Measurements from ENCODE around the gene PDZRN3.

The PDZRN3 gene

GRCh38 chr3:73364517-73364916 is 260.2 kb downstream of the PDZRN3 start (continued):
- TF ChIP-seq TSHZ2 (CRISPR knock-in tag; IDR thresholded peaks at IDR 0.05), result no peak

GRCh38 chr3:73363093-73363492 is 261.6 kb downstream of the PDZRN3 start:
- no peak for TF ChIP-seq TCF4 (CRISPR knock-in tag; IDR thresholded peaks at IDR 0.05; ENCODE audit: borderline replicate concordance)
- no peak for TF ChIP-seq GLIS3 (CRISPR knock-in tag; IDR thresholded peaks at IDR 0.05)
- no peak for TF ChIP-seq ZNF565 (CRISPR knock-in tag; conservative IDR thresholded peaks at IDR 0.05; ENCODE audit: low read depth)
- TF ChIP-seq ZFP3 (CRISPR knock-in tag; IDR thresholded peaks at IDR 0.05), result no peak
- TF ChIP-seq CREB5 (CRISPR knock-in tag; IDR thresholded peaks at IDR 0.05; ENCODE audit: low read depth), result no peak
- TF ChIP-seq TSHZ2 (CRISPR knock-in tag; IDR thresholded peaks at IDR 0.05), result no peak
- TF ChIP-seq ARNTL (CRISPR knock-in tag; IDR thresholded peaks at IDR 0.05; ENCODE audit: borderline replicate concordance, low read depth), result no peak
- no peak for TF ChIP-seq ZNF8 (CRISPR knock-in tag; IDR thresholded peaks at IDR 0.05)
- TF ChIP-seq ZC3H10 (CRISPR knock-in tag; IDR thresholded peaks at IDR 0.05), result no peak
- TF ChIP-seq CSRNP3 (CRISPR knock-in tag; IDR thresholded peaks at IDR 0.05), result no peak
- ATAC-seq, result no peak

GRCh38 chr3:73361591-73361990 is 263.1 kb downstream of the PDZRN3 start:
- no peak for TF ChIP-seq POU6F1 (CRISPR knock-in tag; IDR thresholded peaks at IDR 0.05; ENCODE audit: borderline replicate concordance, low read depth)
- no peak for TF ChIP-seq ZNF70 (CRISPR knock-in tag; IDR thresholded peaks at IDR 0.05)
- TF ChIP-seq ARNTL (CRISPR knock-in tag; IDR thresholded peaks at IDR 0.05; ENCODE audit: borderline replicate concordance, low read depth), result no peak
- no peak for TF ChIP-seq ZC3H10 (CRISPR knock-in tag; IDR thresholded peaks at IDR 0.05)
- TF ChIP-seq TCF4 (CRISPR knock-in tag; IDR thresholded peaks at IDR 0.05; ENCODE audit: borderline replicate concordance), result peak; percentile 28; the same call in 1 of the 2 replicates
- TF ChIP-seq ISL1 (CRISPR knock-in tag; IDR thresholded peaks at IDR 0.05), result peak; percentile 81
- peak; percentile 70; the same call in 1 of the 2 replicates for TF ChIP-seq TSHZ2 (CRISPR knock-in tag; IDR thresholded peaks at IDR 0.05)
- no peak for TF ChIP-seq CSDC2 (CRISPR knock-in tag; IDR thresholded peaks at IDR 0.05)
- TF ChIP-seq ZNF565 (CRISPR knock-in tag; conservative IDR thresholded peaks at IDR 0.05; ENCODE audit: low read depth), result no peak
- no peak for ATAC-seq
